Stomach smooth muscle (tissue), 2 donors: ENCODE results near the gene CHCHD6.

ENCODE experiments used
- H3K27ac ChIP-seq: one replicate; pipeline ENCODE4 v1.7.0; 2013; ENCODE audit warnings: mild to moderate bottlenecking, low read length, inconsistent platforms
- H3K27me3 ChIP-seq, 2 donors: one replicate each; pipeline ENCODE4 v1.7.0; 2013; ENCODE audit warnings: low read length in 2 of 2; ENCODE audit not compliant: insufficient read depth in 2 of 2, control insufficient read depth in 1 of 2
- H3K36me3 ChIP-seq, 2 donors: one replicate each; pipeline ENCODE4 v1.7.0; 2013; ENCODE audit warnings: low read length in 2 of 2; ENCODE audit not compliant: control insufficient read depth in 2 of 2, insufficient read depth in 2 of 2
- H3K4me1 ChIP-seq: one replicate; pipeline ENCODE4 v1.7.0; 2013; ENCODE audit warnings: low read length; ENCODE audit not compliant: control insufficient read depth, insufficient read depth
- H3K4me3 ChIP-seq, 2 donors: one replicate each; pipeline ENCODE4 v1.7.0; 2013; ENCODE audit warnings: low read length in 2 of 2
- H3K9ac ChIP-seq, 2 donors: one replicate each; pipeline ENCODE4 v1.7.0; 2013; ENCODE audit warnings: low read length in 2 of 2, mild to moderate bottlenecking in 1 of 2
- H3K9me3 ChIP-seq, 2 donors: one replicate each; pipeline ENCODE4 v1.7.0; 2013; ENCODE audit warnings: low read length in 2 of 2; ENCODE audit not compliant: control insufficient read depth in 2 of 2
- donor health status: healthy.
- donor health status: Pancreatic carcinoma.

The CHCHD6 gene

DNA sequence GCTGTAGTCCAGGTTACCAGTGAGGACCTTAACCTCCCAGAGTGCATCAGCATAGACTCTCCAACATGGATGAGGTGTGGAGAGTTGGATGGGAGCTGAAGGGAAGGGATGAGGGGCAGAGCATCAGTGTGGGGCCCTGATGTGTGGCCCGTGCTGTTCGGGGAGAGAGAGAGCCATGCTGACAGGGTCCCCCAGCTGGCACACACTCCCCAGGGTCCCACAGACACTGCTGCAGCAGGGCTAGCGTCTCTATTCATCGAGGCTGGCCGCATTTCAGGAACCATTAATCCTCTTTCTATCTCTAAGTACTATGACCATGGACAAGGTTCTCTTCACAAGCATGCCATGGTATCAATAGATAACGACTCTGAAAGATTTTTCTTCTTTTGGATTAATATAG is 192.9 kb downstream of the CHCHD6 start:
- Histone ChIP-seq H3K4me3 (no peak overlapping the region), H3K36me3 (no peaks in the 10 kb centered on the region), H3K4me1 (peaks cover 5% of the 10 kb centered on the region), H3K27me3 (no peaks in the 10 kb centered on the region), H3K9me3 (no peaks in the 10 kb centered on the region), H3K9ac (no peak overlapping the region), H3K27ac (no peak overlapping the region)

DNA sequence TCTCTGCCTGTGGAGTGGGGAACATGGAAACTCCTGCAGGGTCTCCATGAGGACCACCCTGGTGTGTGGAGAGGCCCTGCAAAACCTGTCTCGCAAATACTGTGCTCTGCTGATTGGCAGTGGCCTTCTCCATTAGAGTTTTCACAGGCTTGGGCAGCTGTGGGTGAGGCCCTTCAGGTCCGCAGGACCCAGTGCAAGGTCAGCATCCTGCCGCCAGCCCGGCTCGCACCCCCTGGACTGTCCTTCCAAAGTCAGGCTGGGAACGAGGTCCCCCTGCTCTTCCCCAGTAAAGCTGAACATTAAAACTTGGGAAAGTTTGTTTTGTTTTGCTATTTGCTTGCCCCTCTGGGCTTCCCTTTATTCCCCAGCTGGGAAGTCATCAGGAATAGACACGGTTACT is 193.9 kb downstream of the CHCHD6 start:
- H3K27ac ChIP-seq: no peak overlapping the region
- no peaks in the 10 kb centered on the region for H3K27me3 ChIP-seq
- H3K4me3 ChIP-seq: no peak overlapping the region
- peaks cover 5% of the 10 kb centered on the region for H3K4me1 ChIP-seq
- H3K36me3 ChIP-seq: no peaks in the 10 kb centered on the region
- H3K9ac ChIP-seq: no peak overlapping the region
- no peaks in the 10 kb centered on the region for H3K9me3 ChIP-seq

DNA sequence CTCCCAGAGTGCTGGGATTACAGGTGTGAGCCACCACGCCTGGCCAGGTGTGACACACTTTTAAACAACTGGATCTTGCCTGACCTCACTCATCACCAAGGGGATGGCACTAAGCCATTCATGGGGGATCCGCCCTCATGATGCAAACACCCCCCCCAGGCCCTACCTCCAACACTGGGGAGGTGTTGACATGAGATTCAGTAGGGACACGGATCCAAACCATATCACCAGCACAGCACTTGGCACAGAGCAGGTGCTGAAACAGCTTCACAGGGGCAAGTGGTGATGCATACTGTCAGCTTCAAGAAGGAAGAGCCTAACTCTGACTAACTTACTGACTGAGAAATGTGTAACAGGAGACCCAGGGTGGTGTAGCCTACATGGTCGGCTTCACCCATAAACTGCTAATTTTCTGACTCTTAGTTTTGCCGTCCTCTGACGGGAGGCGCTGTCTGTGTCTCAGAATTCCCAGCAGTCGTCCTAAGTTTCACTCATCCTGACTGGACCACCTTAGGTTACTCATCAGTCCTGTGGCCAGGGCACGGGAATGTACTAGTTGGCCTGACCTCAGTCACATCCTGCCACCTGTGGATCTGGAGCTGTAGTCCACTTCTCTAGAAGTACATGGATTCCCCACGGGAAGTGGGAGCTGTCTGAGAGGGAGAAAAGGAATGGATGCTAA is 197.0 kb downstream of the CHCHD6 start:
- H3K27me3 ChIP-seq: no peaks in the 10 kb centered on the region

DNA sequence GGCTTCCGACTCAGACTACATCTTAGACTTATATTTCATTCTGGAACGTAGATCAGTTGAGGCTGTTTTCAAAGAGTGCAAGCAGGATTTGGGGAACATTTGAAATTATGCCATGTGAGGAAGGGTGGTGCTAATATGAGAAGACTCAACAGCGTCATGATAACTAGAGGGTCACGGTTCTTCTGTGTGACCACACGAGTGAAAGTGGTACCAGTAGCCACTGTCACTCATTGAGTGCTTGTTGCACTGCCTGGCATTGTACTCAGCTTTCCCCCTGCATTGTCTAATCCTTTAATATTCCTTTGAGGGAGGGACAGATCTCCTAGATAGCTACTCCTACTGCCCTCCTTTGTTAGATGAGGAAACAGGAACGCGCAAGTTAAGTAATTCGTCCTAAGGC is 197.6 kb downstream of the CHCHD6 start:
- no peak overlapping the region for H3K9ac ChIP-seq
- no peaks in the 10 kb centered on the region for H3K36me3 ChIP-seq
- H3K9me3 ChIP-seq: no peaks in the 10 kb centered on the region
- no peaks in the 10 kb centered on the region for H3K4me1 ChIP-seq
- H3K27ac ChIP-seq: no peak overlapping the region
- no peaks in the 10 kb centered on the region for H3K27me3 ChIP-seq
- H3K4me3 ChIP-seq: no peak overlapping the region

More for the DNA sequence above, 197.0 kb downstream of the CHCHD6 start:
- Histone ChIP-seq H3K4me3 (no peak overlapping the region), H3K9ac (no peak overlapping the region), H3K27ac (no peak overlapping the region), H3K4me1 (peaks cover 2% of the 10 kb centered on the region), H3K36me3 (no peaks in the 10 kb centered on the region), H3K9me3 (no peaks in the 10 kb centered on the region)

DNA sequence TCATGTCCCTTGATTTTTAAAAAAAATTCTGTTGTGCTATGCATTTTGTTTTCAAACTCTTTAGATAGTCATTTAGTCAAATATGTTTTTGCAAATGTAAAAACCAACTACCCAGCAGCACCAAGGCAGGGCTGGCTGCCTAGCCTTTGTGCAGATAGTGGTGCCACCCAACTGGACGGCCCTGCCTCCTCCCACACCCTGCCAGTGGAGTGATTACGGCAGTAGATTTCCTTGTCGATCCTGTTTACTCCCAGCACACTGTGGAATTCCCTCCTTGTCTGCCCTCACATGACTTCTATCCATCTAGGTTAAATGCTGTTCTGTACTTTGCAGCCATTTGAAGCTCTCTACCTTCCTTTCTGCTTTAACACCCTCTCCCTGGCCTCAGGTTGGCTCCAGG is 199.5 kb downstream of the CHCHD6 start:
- Histone ChIP-seq H3K4me3 (no peak overlapping the region), H3K36me3 (no peaks in the 10 kb centered on the region), H3K27ac (no peak overlapping the region), H3K9me3 (no peaks in the 10 kb centered on the region), H3K9ac (no peak overlapping the region), H3K27me3 (no peaks in the 10 kb centered on the region), H3K4me1 (no peaks in the 10 kb centered on the region)

DNA sequence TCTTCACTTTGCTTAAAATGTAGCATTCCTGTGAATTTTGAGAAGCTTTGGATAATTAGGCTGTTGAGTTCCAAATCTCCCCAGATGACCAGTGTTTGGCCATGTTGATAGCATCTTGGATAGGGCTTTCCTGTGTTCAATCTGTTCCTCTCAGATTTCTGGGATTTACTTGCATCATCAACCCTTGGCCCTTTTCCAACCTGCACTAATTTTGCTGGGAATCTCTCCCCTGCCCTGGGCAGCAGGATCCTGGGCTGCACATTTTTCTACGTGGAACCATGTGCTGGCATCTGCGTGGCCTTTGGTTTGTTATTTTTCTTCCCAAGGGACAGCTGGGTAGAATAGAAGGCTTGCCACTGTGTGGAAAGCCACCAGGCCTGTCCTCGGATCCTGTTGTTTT is 203.5 kb downstream of the CHCHD6 start:
- Histone ChIP-seq H3K9ac (no peak overlapping the region), H3K27me3 (no peaks in the 10 kb centered on the region), H3K4me1 (no peaks in the 10 kb centered on the region), H3K36me3 (no peaks in the 10 kb centered on the region), H3K9me3 (no peaks in the 10 kb centered on the region), H3K4me3 (no peak overlapping the region), H3K27ac (no peak overlapping the region)

DNA sequence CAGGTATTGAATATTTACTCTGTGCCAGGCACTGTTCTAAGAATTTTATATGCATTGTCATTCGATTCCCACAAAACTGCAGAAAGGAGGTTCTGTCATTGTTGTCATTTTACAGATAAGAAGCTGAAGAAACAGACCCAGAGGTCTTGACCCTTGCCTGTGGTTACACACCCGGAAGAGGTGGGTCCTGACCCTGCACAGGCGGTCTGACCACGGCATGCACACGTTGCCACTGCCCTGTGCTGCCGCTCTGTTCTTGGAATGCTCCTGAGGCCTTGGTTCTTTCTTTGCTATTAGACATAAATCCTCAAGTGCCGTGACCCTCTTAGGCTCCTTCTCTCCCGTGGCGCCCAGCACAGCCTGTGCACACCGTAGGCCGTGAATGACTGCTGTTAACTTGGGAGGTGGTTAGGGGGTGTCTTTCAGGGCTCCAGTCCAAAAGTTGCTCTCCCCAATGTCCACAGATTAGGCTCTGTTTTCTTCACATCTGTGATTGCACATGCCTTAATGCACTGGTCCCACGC is 204.8 kb downstream of the CHCHD6 start:
- no peaks in the 10 kb centered on the region for H3K9me3 ChIP-seq
- no peak overlapping the region for H3K27ac ChIP-seq
- H3K4me3 ChIP-seq: no peak overlapping the region
- no peaks in the 10 kb centered on the region for H3K27me3 ChIP-seq
- H3K36me3 ChIP-seq: no peaks in the 10 kb centered on the region
- no peaks in the 10 kb centered on the region for H3K4me1 ChIP-seq
- H3K9ac ChIP-seq: no peak overlapping the region

DNA sequence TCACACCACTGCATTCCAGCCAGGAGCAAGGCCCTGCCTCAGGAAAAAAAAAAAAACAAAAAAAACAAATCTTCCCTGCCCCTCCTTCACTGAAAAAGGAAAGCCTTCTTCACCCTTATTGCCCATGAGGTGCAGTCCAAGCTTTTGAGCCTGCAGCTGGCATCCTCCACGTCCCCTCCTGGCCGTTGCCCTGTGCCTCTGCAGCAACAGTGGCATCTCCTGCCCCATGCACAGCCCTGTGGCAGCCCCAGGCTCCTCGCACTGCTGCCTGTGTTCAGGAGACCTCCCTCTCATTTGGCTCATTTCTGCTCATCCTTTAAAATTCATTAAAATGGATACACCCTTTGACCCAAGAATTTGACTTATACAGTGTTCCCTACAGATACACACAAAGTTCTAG is 206.2 kb downstream of the CHCHD6 start:
- H3K4me3 ChIP-seq: no peak overlapping the region

DNA sequence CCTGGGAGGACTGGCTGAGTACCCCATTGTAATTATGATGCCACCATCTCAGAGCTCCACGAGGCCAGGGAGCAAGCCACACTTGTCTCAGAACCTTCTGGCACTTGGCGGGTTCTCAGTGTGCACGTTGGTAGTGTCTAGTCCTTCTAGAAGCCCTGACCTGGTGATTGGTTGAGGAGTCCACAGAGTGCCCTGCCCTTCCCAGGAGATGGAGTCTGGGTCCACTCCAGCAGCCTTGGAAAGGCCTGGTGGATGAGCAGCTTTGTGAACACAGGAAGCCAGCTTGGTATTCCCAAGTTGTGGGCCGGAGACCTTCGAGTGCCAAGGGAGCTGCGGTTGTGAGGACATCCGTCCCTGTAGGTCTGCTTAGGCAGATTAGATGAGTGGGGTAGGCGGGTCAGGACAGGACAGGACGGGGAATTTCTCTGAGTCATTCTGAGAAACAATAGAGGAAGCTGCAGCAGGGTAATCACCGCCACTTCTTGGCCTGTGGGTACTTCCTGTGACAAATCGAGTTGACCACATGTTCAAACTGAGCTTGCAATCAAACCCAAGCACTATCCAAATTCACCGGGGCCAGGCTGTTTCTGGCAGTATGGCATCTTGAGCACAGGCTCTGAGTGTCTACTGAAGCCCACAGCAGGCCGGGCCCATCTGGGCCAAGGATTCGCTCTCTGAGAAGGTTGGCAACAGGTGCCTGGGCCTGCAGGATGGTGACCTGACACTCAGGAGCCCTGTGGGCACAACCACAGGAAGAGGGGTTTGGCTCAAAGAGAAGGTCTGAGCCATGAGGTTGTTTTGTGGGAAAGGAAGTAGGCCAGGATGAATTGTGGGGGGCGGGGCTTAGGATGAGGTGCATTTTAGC is 207.4 kb downstream of the CHCHD6 start:
- Histone ChIP-seq H3K4me3 (no peak overlapping the region), H3K9ac (no peak overlapping the region), H3K27ac (no peak overlapping the region), H3K36me3 (peaks cover 0 to 3% of the 10 kb centered on the region in 2 donors), H3K27me3 (no peaks in the 10 kb centered on the region), H3K9me3 (no peaks in the 10 kb centered on the region), H3K4me1 (no peaks in the 10 kb centered on the region)

More for the DNA sequence above, 206.2 kb downstream of the CHCHD6 start:
- peaks cover 0 to 3% of the 10 kb centered on the region in 2 donors for H3K36me3 ChIP-seq
- no peaks in the 10 kb centered on the region for H3K4me1 ChIP-seq
- H3K9me3 ChIP-seq: no peaks in the 10 kb centered on the region
- no peak overlapping the region for H3K9ac ChIP-seq
- H3K27ac ChIP-seq: no peak overlapping the region
- no peaks in the 10 kb centered on the region for H3K27me3 ChIP-seq

DNA sequence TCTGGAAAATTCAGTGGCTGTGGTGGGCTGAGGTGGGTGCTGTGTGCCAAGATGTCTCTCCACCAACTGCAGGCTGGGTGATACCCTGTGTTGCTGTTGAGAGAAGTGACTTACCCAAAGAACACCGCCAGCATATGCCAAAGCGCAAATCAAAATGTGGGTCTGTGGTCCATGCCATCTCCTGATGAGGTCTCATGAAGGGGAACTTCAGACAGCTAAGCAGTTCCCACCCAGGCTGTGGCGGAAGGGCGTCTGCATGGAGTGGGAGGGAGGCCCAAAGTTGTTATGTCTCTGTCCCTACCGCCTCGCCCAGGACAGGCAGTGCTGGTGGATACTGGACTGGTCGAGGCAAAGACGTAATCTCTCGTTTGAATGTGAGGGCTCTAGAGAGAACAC is 208.0 kb downstream of the CHCHD6 start:
- H3K9ac ChIP-seq: no peak overlapping the region
- no peaks in the 10 kb centered on the region for H3K4me1 ChIP-seq
- no peaks in the 10 kb centered on the region for H3K27me3 ChIP-seq
- peaks cover 3% of the 10 kb centered on the region in 2 donors for H3K36me3 ChIP-seq
- H3K27ac ChIP-seq: no peak overlapping the region
- H3K9me3 ChIP-seq: no peaks in the 10 kb centered on the region
- H3K4me3 ChIP-seq: no peak overlapping the region
